ENCODE measurements around the gene L2HGDH.

Gene L2HGDH

GRCh38 chr14:50288146-50288545 is 23.9 kb downstream of the L2HGDH start:
- DNase-seq (ENCODE audit: low read depth): no peak

GRCh38 chr14:50285861-50286260 is 26.2 kb downstream of the L2HGDH start:
- DNase-seq (ENCODE audit: low read depth): no peak

- DNase-seq (ENCODE audit: low read depth): no peak
These were observed 39.5 kb downstream of the L2HGDH start for GRCh38 chr14:50272498-50272897.

DNA sequence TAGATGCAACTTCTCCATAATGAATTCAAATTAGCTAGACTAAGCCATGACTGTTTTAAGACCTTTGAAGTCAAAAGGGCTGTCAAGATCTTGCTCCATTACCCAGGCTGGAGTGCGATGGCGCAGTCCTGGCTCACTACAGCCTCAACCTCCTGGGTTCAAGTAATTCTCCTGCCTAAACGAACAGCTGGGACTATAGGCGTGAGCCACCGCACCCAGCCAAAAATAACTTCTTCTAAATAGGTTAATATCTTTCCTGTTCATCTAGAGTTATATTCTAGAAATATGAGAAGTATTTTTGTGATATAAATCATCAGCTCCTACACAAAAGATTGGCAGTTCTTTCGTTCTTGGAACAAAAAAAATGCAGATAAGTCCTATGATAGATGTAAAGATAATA is 41.1 kb downstream of the L2HGDH start:
- DNase-seq (ENCODE audit: low read depth): no peak

DNA sequence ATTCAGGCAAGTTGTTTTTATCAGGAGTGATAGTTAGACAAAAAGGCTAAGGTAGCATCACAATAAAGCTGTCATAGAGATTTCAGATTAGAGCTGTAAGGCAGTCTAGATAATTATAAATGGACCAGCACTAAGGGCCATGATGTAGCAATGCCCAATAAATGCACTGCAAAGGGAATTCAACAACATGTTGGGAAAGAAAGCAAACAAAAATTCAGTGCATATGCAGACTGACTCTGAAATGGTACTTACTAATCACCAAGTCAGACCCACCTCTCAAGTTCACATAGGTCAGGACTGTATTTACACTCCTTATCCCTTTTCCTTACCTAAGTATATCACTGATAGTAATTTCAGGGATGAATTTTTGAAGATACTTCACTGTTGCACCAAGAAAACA is 47.0 kb downstream of the L2HGDH start:
- DNase-seq (ENCODE audit: low read depth): no peak

- DNase-seq (ENCODE audit: low read depth): no peak
These were observed 48.7 kb downstream of the L2HGDH start for GRCh38 chr14:50263321-50263720.

DNA sequence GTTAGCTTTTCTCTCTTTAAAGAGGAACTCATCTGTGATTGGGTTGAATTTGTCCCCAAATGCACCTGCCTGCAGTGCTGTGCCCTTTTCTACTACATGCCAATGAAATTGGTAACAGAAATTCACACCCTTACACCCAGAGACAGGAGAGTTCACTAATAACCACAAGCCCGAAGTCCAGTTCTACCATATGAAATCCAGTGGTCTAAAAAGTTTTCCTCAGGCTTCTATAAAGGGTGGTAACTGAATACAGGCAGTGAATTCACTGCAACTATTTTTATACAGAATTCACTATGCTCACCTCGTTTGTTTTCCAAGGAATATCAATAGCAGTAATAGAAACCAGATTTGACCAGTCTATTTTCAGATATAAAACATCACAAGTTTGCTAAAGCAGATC is 49.2 kb downstream of the L2HGDH start:
- DNase-seq (ENCODE audit: low read depth): no peak

DNA sequence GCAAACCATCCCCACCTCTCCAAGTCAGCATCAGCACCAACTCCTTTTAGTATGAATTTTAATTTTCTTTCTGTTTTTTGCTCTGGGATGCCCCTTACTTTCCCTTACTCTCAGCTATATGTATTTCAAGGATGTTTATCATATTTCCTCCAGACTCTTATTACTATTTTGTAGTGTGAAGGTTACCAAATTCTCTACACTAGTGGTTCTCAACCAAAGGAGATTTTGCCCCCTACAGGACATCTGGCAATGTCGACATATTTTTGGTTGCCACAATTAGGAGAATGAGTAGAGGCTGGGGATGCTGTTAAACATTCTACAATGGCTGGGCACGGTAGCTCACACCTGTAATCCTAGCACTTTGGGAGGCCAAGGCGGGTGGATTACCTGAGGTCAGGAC is 51.5 kb downstream of the L2HGDH start:
- DNase-seq (ENCODE audit: low read depth): no peak

DNA sequence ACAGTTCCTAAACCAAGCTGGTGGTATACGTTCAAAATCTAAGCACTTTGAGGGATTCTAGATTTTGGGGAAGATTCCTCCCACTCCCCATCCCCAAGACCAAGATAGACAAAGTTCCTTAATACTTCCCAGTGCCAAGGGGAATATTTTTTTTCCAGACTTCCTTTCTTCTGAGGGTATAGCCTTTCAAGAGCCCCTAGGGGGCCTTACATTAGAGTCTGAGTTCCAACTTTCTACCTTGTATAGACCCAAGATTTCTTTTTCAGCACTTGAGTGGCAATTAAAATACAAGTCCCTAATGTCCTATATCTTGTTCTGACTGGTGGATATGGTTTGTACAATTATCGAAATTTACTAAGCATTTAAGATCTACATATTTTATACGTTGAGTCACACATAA is 52.0 kb downstream of the L2HGDH start:
- no peak for DNase-seq (ENCODE audit: low read depth)

GRCh38 chr14:50257732-50258131 is 54.3 kb downstream of the L2HGDH start:
- DNase-seq (ENCODE audit: low read depth): no peak

DNA sequence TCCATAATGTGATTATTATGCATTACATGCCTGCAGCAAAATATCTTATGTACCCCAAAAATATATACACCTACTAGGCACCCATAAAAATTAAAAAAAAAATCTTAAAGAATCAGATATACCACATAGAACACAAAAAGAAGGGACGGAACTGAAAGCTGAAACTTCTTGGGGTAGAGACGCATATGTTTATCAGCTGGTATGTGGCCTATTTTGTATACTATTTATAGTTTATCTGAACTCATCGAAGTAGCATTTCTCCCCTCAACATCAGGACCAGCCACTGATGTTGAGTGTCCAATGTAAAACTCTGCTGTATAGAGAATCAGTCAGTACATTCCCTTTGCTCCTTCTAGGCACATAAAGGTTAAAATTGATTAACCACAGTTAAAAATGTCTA is 57.8 kb downstream of the L2HGDH start:
- DNase-seq (ENCODE audit: low read depth): no peak

GRCh38 chr14:50249136-50249775 is 62.8 kb downstream of the L2HGDH start:
- no peak for DNase-seq (ENCODE audit: low read depth)

GRCh38 chr14:50247245-50247644 is 64.8 kb downstream of the L2HGDH start:
- no peak for DNase-seq (ENCODE audit: low read depth)

DNA sequence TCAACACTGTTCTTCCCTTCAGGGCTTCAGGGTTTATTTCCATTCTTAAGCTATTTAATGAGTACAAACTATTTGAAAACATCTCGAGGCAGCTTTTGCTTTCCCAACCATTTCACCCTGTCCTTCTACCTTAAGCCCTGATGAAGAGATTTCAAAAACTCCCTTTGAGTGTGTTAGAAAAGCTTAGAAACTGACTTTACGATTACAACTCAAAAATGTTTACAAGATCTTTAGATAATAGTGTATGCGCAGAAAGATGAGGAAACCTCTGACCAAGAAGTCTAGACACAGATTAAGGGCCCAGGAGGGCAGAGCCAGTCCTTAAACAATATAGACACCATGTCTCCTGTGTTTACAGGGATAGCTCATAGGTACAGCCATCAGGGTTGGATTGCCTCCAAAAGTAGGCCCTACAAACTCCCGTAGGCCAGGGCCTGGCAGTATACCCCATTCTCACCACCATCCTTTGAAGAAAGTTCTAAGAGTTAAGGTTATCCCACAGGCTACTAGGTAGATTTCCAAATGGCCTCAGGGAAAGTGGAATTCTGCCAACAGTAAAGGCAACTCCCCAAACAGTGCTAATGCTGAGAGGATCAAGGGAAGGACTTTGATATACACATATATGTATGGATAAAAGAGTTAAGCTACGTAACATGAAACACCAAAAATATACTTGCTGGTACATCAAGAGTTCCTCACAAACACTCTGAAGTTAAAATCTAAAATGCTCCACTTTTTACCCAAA is 69.3 kb downstream of the L2HGDH start:
- DNase-seq (ENCODE audit: low read depth): no peak

DNA sequence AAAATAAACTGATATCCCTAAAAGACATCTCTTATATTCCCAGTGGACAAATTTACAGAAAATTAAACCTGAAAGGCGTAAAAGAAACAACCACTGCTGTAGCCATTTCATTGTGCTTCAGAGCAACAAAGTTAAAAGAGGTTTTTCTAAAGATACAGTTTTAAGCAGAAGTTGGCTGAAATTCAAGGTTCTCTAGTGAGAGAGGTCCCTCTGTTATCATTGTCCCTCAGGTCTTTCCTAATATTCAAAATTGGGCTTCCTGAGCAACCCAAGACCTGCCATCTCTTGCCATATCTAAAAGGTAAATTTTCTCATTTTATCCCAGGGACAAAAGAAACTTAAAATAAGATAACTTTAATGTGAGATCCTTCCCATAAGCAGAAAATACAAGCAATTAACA is 69.9 kb downstream of the L2HGDH start:
- no peak for DNase-seq (ENCODE audit: low read depth)

DNA sequence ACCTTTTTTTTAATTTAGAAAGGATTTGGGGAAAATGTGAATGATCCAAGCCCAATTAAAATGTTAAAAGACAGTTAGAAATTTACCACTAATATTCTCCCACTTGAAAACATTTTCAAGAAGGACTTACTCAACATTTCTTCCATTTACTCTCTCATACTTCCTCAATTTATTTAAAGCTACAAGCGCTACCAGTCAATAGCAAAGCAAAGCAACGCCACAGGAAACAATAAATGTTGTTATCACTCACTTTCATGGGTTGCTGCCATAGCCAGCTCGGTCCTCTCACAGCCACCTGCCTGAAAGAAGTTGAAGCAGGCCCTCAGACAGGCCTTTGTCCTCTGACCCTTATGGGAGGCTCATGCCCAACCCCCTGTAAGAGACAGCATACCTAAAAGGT is 74.6 kb downstream of the L2HGDH start:
- DNase-seq (ENCODE audit: low read depth): no peak

- no peak for DNase-seq (ENCODE audit: low read depth)
These were observed 78.1 kb downstream of the L2HGDH start for GRCh38 chr14:50233951-50234250.

DNA sequence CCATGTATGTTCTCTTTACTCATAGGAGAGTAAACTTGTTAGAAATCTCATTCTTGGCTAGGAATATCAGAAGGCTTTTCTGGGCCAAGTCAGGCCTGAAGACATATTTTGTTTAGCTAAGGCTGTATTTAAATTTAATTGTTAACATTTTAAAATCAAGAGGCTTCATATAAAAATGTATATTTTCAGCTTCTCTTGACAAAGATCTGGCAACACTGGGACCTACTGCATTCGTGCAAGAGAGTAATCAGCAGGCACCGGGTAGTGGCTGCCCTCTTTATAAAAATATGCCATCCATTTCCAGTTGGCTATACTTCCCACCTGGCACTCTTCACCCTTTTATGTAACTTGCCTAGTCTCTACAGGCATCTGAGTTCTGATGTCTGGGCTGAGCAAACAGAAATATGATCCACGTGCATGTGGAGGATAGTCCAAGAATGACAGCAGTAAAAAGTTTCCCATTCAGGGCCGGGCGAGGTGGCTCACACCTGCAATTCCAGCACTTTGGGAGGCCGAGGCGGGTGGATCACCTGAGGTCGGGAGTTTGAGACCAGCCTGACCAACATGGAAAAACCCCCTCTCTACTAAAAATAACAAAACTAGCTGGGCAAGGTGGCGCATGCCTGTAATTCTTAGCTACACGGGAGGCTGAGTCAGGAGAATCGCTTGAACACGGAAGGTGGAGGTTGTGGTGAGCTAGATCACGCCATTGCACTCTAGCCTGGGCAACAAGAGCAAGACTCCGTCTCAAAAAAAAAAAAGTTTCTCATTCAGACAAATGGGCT is 78.7 kb downstream of the L2HGDH start:
- no peak for DNase-seq (ENCODE audit: low read depth)

DNA sequence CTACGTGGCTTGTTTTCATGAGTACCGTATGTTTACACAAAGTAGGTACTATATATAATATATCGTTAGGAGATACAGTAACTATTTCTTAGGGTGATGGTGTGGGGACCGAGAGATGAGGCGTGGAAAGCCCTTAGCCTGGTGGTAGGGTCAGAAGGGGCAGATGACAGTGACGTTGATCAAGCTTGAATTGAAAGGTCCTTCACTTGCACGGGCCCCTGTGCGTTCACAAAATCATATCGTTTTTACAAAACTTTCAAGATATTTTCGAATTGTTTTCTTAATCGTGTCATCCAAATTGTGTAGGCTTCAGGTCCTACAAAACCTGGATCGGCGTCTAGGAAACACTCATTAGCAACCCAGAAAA is 79.8 kb downstream of the L2HGDH start:
- DNase-seq (ENCODE audit: low read depth): no peak

DNA sequence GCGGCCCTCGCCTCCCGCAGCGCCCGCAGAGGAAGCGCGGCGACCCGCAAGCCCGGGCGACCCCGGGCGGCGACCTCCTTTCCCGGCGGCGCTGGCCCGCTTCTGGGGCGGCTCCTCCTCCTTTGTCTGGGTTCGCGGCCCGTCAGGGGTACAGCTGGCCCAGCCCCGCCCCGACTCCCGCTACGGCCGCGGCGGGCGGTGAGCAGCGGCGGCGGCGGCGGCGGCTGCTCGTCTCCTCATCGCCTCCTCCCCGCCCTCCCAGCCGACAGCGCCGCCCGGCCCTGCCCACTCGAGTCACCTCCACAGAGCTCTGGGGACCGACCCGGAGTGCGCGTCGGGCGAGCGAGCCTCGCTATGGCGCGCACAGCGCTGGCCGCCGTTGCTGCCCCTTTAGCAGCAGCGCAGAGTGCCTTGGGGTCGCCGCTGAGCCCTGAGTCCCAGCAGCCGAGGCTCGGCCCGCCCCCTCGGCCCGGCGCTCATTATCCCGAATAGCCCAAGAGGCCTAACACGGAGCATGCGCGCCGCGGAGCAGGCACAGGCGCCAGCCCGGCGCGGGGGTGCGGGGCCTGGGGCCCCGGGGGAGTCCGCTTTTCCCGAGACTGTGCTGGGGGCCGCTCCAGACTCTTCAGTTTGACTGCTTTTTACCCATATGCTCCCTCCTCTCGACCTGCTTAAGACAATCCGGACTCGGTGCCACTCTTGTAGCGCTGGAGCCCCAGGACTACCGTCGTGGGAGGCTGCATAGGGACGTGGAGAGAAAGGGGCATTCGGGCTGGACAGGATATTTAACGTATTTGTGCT is 80.4 kb downstream of the L2HGDH start, which contains the start of gene SOS2:
SOS2 (minus strand) TSS at position 104 of the 801 bp plus-strand sequence. CDS start 295 bp downstream, outside the sequence.
- DNase-seq (ENCODE audit: low read depth): peak; percentile 72

DNA sequence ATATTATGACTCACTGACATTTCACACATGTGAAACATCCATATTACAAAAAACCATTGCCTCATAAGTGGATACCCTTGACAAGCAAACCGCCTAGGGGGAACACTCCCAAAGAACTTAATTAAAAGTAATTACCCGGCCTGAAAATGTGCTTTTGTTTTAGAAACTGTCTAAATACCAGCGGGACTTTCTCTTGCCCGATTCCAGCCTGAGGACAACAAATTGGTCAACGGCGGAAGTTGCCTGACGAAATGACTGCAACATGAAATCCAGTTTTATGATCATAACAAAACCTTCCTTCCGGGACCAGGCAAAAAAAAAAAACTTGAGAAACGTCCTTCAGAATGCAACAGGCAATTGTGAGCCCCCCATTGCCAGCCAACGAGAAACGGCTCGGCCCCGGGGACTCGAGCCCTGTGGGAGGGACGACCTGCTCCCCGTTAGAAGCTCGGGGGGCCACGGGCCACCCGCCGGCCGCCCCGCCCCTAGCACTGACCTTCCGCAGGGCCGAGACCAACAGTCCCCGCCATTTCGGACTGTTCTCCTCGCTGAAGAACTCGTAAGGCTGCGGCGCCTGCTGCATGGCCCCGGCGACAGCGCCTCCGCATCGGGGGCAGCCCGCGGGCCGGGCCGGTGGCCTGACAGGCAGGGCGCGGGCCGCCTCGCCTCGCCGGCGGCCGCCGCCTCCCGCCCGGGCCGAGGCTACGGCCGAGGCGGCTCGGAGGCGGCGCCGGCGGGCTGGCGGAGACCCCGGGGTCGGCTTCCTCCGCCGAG is 81.1 kb downstream of the L2HGDH start:
- peak; percentile 3 for DNase-seq (ENCODE audit: low read depth)

GRCh38 chr14:50230401-50230700 is 81.7 kb downstream of the L2HGDH start:
- DNase-seq (ENCODE audit: low read depth): no peak
